Measurements from ENCODE around the gene KIF7. TPM values are rescaled to one million over a fixed set of nuclear protein-coding genes. Genes with fewer than 3 reads are reported as not detected.

Gene KIF7
- total RNA-seq, 4 donors from 2014 or later = 6.2 to 12.6 (median 7.7) TPM

- no peak for DNase-seq (ENCODE audit: low spot score)
- no peak for TF ChIP-seq CTCF (IDR thresholded peaks at IDR 0.05)
- ATAC-seq (ENCODE audit: low FRiP score) = no peak
These were observed 6.9 kb downstream of the KIF7 start for GRCh38 chr15:89648106-89649012.

GRCh38 chr15:89647191-89647851, 7.9 kb downstream of the KIF7 start:
- peak; percentile 96 for DNase-seq (ENCODE audit: low spot score)
- TF ChIP-seq CTCF (IDR thresholded peaks at IDR 0.05) = peak in 1 of 3 donors; percentile 71
- ATAC-seq (ENCODE audit: low FRiP score) = peak; percentile 60

- no peak for ATAC-seq (ENCODE audit: low FRiP score)
- no peak for TF ChIP-seq CTCF (IDR thresholded peaks at IDR 0.05)
- DNase-seq (ENCODE audit: low spot score) = peak; percentile 9
These were observed 8.7 kb downstream of the KIF7 start for GRCh38 chr15:89646416-89647141.

GRCh38 chr15:89645680-89646079, 9.6 kb downstream of the KIF7 start:
- DNase-seq (ENCODE audit: low spot score) = peak; percentile 1

GRCh38 chr15:89642106-89642505, 13.2 kb downstream of the KIF7 start:
- ATAC-seq (ENCODE audit: low FRiP score) = no peak
- no peak for TF ChIP-seq CTCF (IDR thresholded peaks at IDR 0.05)
- no peak for DNase-seq (ENCODE audit: low spot score)

More at GRCh38 chr15:89645680-89646079, 9.6 kb downstream of the KIF7 start:
- no peak for TF ChIP-seq CTCF (IDR thresholded peaks at IDR 0.05)
- ATAC-seq (ENCODE audit: low FRiP score) = no peak

- DNase-seq (ENCODE audit: low spot score) (no peak), ATAC-seq (ENCODE audit: low FRiP score) (no peak)
- TF ChIP-seq CTCF (IDR thresholded peaks at IDR 0.05) = no peak
These were observed 14.2 kb downstream of the KIF7 start for GRCh38 chr15:89641053-89641452.
